OCI-LY1 (cell line): Measurements from ENCODE around the gene XRCC4.

Source experiments
- CTCF ChIP-seq: fragments of 200-600 bp; sonication (generic), shearing (Covaris generic); IDR thresholded peaks from 2 replicates; pipeline ENCODE4 v1.5.1; 2017; ENCODE audit warnings: mild to moderate bottlenecking, antibody characterized with exemption, low read length, moderate library complexity, mixed read lengths
- EZH2 ChIP-seq: fragments of 200-600 bp; sonication (generic), shearing (Covaris generic); IDR thresholded peaks from 2 replicates; pipeline ENCODE4 v1.8.0; 2017; ENCODE audit warnings: borderline replicate concordance, mixed run types, mild to moderate bottlenecking, antibody characterized with exemption, low read length, moderate library complexity, mixed read lengths

- TF ChIP-seq EZH2 (no peak), CTCF (no peak)
These were observed 235.3 kb downstream of the XRCC4 start for GRCh38 chr5:83312663-83313062.
